HG03025 (cell line): ENCODE measurements around the gene PARP8.
A peak's percentile ranks its signal among the peaks of the same experiment; 100 is the strongest.
"Not testable (repeated sequence)": the region's sequence is repeated elsewhere in the genome, so short reads cannot be mapped to it uniquely, and the experiment has no call there.

Source experiments
- ATAC-seq: cut with Tn5 transposase; IDR thresholded peaks from one replicate; pipeline ENCODE4 v1.9.1; 2021; ENCODE audit warnings: mild to moderate bottlenecking, moderate library complexity; ENCODE audit not compliant: unreplicated experiment, low FRiP score

PARP8 gene

DNA sequence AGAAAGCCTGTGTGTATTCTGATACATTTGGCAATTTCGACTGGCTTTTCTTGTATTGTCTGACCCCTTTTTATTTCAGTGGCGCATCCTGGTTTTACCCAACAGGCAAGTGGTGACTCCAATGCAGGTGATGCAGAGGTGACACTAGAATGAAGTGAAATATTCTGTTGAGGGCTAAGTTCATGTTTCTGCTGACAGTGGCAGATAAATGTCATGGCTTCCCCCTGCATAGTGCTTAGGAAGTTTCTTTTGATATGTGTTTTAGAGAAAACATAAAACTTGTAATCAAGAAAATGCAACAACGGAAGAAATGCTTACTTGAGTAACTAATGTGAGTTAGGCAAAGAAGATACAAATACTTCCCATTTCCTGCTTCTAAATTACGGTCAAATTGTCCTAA lies 13.1 kb downstream of the PARP8 start:
- ATAC-seq = not testable (repeated sequence)

DNA sequence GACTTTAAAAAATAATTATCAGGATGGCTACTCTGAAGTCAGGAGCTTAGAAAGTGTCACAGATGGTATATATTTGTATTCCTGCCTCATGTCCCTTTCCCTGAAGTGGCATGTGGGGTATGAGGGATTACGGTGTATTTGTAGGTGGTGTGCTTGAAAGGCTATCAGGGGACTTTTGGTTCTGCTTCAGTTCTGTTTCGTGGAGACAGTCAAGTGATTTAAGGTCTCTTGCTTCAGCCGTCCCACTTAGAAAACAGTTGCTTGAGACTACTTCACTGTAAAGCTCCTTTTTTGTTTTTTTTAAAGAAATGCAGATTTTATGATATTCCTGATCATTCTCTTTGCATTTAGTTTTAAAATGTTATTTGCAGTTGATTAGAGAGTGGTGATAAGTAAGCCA lies 18.3 kb downstream of the PARP8 start:
- no peak for ATAC-seq

DNA sequence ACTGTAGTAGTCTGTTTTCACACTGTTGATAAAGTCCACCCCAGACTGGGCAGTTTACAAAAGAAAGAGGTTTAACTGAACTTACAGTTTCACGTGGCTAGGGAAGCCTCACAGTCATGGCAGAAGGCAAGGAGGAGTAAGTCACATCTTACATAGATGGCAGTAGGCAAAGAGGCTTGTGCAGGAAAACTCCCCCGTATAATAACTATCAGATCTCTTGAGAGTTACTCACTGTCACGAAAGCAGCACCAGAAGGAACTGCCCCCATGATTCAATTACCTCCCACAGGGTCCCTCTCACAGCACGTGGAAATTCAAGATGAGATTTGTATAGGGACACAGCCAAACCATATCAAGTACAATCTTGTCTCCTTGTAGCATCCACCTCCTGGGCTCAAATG lies 21.1 kb downstream of the PARP8 start:
- no peak for ATAC-seq

GRCh38 chr5:50691399-50692016 lies 25.1 kb downstream of the PARP8 start:
- no peak for ATAC-seq

DNA sequence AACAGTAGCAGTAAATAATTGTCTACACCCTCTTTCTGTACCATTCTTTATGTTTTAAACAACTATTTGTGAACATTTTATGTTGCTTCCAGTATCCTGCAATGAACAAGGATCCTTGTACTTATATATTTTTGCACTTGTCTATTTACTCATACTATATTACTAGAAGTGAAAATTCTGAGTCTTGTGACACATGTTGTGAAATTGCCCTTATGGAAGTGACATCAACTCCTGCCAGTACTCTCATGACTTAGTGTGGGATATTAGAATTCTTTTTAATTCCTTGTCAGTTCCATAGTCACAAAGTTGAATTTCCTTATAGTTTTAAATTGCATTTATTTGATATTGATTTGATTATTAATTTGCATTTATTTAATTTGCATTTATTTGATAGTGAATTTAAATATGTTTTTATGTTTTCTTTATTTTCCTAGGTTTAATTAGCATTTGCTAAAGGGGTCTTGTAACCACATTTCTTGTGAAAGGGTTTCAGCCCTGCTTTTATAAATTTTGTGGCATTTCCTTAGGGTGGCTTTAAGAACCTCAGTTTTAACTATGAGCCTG lies 27.7 kb downstream of the PARP8 start:
- no peak for ATAC-seq

DNA sequence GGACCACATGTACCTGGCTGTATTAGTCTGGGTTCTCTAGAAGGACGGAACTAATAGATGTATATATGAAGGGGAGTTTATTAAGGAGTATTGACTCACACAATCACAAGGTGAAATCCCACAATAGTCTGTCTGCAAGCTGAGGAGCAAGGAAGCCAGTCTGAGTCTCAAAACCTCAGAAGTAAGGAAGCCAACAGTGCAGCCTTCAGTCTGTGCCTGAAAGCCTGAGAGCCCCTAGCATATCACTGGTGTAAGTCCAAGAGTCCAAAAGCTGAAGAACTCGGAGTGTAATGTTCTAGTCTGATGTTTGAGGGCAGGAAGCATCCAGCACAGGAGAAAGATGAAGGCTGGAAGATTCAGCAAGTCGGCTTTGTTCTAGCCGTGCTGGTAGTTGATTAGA lies 28.2 kb downstream of the PARP8 start:
- ATAC-seq = not testable (repeated sequence)

- ATAC-seq = no peak
These were observed 31.3 kb downstream of the PARP8 start for GRCh38 chr5:50697739-50698138.

DNA sequence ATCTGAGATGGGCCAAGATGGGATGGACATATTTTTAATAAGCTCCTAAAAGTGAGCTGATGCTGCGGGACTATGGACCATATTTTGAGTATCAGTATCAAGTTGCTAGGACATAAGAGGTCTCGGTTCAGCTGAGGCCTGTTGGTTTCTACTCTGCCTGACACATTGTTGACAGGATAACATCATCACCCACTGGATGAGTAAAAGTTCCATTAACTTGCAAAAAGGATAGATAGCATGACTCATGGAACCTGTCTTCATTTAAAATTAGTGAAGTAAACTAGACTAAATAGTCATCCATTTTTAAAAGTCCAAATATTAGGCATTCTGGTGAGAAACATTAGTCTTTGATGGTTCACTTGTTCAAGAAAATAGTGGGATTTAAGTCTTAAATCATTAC lies 33.3 kb downstream of the PARP8 start:
- ATAC-seq = no peak

GRCh38 chr5:50700706-50701105 lies 34.3 kb downstream of the PARP8 start:
- no peak for ATAC-seq

DNA sequence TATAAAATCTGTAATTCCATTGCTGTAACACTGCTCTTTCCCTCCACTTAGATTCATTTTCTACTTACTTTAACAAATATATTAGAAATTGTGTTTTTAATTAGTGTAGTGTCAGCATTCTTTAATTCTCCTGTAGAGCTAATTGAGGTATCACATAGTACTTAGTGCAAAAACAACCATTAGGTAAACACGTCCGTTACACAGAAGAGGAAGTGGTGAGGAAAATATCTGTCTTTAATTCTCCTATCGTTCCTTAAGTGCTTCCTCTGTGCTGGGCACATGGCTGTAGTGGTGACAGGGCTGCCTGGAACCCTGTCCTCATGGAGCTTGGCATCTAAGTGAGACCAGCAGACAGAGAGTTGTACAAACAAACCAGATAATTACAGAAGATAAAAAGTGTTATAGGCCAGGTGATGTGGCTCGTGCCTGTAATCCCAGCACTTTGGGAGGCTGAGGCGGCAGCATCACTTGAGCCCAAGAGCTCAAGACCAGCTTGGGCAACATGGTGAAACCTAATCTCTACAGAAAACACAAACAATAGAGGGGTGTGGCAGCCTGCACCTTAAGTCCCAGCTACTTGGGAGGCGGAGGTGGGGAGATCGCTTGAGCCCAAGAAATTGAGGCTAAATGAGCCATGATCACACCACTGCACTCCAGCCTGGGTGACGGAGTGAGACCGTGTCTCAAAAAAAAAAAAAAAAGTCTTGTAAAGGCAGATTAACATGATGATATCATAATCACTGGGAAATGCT lies 36.4 kb downstream of the PARP8 start:
- no peak for ATAC-seq

GRCh38 chr5:50703367-50703666 lies 36.9 kb downstream of the PARP8 start:
- ATAC-seq = no peak

GRCh38 chr5:50704730-50705129 lies 38.3 kb downstream of the PARP8 start:
- ATAC-seq = no peak

DNA sequence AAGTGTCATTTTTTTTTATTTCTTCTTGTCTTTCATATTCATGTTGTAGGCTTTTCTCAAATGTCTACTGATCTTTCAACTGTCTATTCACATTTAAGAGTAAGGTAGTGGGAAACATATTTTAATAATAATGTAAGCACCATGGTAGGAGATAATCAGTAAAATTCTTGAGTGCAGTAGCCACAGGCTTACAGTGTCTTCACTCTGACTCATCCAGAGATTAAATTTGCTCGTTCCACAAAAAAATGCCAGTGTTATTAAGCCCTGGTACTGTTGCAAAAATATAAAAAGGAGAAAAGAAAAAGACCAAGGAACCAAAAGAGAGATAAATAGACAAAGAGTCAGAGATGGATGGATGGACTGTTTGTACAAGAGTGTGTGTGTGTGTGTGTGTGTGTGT lies 43.0 kb downstream of the PARP8 start:
- ATAC-seq = no peak

DNA sequence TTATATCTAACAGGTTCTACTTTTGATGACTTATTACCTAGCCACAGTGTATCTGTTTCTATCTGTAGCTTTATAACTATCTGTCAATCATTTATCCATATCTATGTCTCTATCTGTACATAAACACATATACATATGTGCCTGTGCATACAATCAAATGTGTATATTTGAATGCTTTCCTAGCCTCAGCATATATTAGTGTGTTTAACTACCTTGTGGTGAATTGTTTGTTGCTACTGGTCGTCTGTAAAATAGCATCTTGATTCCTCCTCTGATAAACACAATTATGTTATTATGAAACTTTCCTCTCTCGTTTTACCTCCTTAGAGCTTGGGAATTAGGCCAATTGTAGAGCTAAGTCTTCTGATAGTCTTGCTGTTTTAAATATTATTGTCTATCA lies 44.4 kb downstream of the PARP8 start:
- peak; percentile 10 for ATAC-seq

GRCh38 chr5:50711280-50711679 lies 44.8 kb downstream of the PARP8 start:
- ATAC-seq = peak; percentile 100

GRCh38 chr5:50712479-50712878 lies 46.0 kb downstream of the PARP8 start:
- ATAC-seq = no peak

- no peak for ATAC-seq
These were observed 48.6 kb downstream of the PARP8 start for GRCh38 chr5:50715001-50715400.

- ATAC-seq = no peak
These were observed 49.7 kb downstream of the PARP8 start for GRCh38 chr5:50716134-50716533.

- no peak for ATAC-seq
These were observed 51.2 kb downstream of the PARP8 start for GRCh38 chr5:50717651-50718050.

DNA sequence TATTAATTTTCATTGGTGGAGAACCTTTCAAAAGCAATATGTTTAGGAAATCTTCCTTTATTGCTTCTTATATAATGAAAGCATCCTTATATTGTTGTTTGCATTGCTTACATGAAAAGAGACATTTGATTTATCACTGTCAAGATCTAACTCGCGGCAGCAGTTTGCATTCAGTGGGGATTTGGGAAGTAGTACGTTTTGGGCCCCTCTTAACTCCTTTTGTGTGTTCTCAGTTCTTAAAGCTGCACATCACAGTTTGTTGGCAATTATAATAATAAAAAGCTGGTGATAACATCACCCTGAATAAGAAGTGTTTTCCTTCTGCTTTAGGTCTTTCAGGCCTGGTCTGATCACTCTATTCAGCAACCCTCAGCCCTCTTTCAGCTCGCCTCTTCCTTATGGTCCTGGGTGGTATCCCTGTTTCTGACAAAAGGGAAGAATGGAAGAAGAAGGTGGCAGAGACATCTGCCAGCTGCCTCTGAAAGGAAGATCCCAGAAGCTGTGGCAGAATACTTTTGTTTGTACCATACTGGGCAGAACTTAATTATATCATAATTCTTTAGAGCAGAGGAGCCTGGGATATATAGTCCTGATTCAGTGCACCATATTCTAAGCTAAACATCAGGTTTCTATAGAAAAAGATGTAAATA lies 53.7 kb downstream of the PARP8 start:
- ATAC-seq = no peak

GRCh38 chr5:50722223-50722622 lies 55.8 kb downstream of the PARP8 start:
- no peak for ATAC-seq

DNA sequence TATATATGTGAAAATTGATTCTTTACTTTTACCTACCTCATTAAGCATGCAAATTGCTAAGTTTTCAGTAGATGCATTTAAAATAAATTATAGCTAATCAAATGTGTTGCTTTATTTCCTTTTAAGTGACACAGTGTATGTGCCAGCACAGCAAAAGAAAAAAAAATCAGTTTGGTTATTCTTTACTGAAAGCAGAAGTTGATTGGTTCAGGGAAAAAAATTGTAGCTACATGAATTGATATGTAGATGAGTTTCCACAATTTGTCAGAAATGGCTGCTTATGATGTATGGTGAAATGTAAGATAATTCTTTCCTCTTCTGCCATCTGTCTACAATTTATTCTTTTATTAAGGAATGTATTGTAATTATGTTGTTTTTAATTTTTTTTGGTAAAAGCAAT lies 57.8 kb downstream of the PARP8 start:
- ATAC-seq = no peak
